GM18519 (cell line): ENCODE data around the gene ZNF444.
"Not testable (repeated sequence)": the region's sequence is repeated elsewhere in the genome, so short reads cannot be mapped to it uniquely, and the experiment has no call there.

Experiments used
- ATAC-seq: cut with Tn5 transposase; IDR thresholded peaks from one replicate; pipeline ENCODE4 v1.9.1; 2021; ENCODE audit warnings: mild to moderate bottlenecking, moderate library complexity; ENCODE audit not compliant: unreplicated experiment, low FRiP score

Gene ZNF444

GRCh38 chr19:56144376-56144775 lies 3.3 kb downstream of the ZNF444 start:
- no peak for ATAC-seq

GRCh38 chr19:56144831-56145230 lies 3.7 kb downstream of the ZNF444 start:
- ATAC-seq = no peak

- no peak for ATAC-seq
These were observed 4.6 kb downstream of the ZNF444 start for GRCh38 chr19:56145698-56146097.

- no peak for ATAC-seq
These were observed 5.8 kb downstream of the ZNF444 start for GRCh38 chr19:56146904-56147303.

- no peak for ATAC-seq
These were observed 6.2 kb downstream of the ZNF444 start for GRCh38 chr19:56147307-56147706.

GRCh38 chr19:56148096-56148495 lies 7.0 kb downstream of the ZNF444 start:
- no peak for ATAC-seq

GRCh38 chr19:56148955-56149655 lies 8.0 kb downstream of the ZNF444 start:
- not testable (repeated sequence) for ATAC-seq

GRCh38 chr19:56149656-56150038 lies 8.6 kb downstream of the ZNF444 start:
- no peak for ATAC-seq

- no peak for ATAC-seq
These were observed 9.3 kb downstream of the ZNF444 start for GRCh38 chr19:56150358-56150757.

- ATAC-seq = no peak
These were observed 11.6 kb downstream of the ZNF444 start for GRCh38 chr19:56152644-56153043.

GRCh38 chr19:56153507-56153906 lies 12.4 kb downstream of the ZNF444 start:
- ATAC-seq = no peak

GRCh38 chr19:56155124-56155687 lies 14.1 kb downstream of the ZNF444 start:
- no peak for ATAC-seq

GRCh38 chr19:56156768-56157167 lies 15.7 kb downstream of the ZNF444 start:
- no peak for ATAC-seq

GRCh38 chr19:56158170-56158757 lies 17.2 kb downstream of the ZNF444 start:
- ATAC-seq = no peak

- ATAC-seq = no peak
These were observed 18.0 kb downstream of the ZNF444 start for GRCh38 chr19:56159009-56159559.

- no peak for ATAC-seq
These were observed 18.7 kb downstream of the ZNF444 start for GRCh38 chr19:56159622-56160271.

GRCh38 chr19:56161534-56161933 lies 20.4 kb downstream of the ZNF444 start:
- ATAC-seq = no peak

GRCh38 chr19:56162258-56162657 lies 21.2 kb downstream of the ZNF444 start:
- no peak for ATAC-seq

GRCh38 chr19:56163097-56163496 lies 22.0 kb downstream of the ZNF444 start:
- ATAC-seq = no peak

GRCh38 chr19:56167064-56167578 lies 26.0 kb downstream of the ZNF444 start:
- no peak for ATAC-seq

GRCh38 chr19:56170261-56170660 lies 29.2 kb downstream of the ZNF444 start:
- no peak for ATAC-seq
